AG08395 (cell line): ENCODE data around the gene FGF9.

Experiments
- DNase-seq: peaks from one replicate; pipeline ENCODE4 v3.0.0; 2012; ENCODE audit warnings: mixed read lengths, low spot score

The FGF9 gene

DNA sequence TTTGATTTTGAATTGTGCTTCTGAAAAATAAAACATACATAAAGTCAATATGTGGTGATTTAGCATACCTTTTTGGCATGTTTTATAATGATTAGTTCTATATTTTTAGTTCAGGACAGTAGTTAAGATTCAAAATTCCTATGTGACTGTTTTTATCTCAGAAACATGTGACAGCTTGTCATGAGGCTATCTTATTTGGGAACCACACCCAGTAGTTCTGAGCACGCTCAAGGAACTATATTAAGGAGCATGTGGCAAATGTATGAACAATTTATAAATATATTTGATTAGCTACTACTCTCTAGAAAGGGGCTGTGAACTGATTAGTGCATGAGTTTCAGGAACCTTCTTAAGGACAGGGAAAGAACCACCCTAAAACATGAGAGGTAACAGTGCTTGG, 38.8 kb downstream of the FGF9 start:
- DNase-seq: no peak

DNA sequence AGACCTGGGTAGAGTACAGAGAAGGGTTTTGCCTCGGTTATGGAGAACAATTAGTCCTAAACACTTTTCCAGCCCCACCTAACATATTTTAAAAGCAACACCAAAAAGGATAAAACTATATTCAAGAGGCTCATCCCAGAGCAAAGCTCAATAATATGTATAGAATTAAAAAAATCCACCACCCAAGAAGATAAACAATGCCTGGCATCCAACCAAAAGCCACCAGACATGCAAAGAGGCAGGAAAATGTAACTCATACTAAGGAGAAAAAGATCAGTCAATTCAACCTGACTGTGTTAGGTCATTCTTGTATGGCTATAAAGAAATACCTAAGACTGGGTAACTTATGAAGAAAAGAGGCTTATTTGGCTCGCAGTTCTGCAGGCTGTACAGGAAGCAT, 39.3 kb downstream of the FGF9 start:
- no peak for DNase-seq

DNA sequence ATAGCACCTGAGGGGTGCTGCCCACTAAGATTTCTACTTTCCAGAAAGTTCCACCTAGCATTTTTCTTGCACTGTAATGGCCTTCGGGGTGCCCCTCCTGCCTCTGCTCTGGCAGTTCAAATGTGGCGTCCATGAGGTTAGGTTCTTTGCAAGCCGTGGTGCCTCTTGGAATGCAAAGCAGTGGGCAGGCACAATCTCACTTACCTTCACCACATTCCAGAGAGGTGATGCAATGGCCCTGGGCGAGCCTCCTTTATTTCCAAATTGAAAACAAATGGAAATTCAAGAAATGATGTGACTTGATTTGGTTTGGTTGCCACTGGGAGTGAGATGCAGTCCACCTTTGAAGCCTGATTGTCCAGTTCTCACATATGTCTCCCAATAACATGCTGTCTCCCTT, 46.9 kb downstream of the FGF9 start:
- DNase-seq: peak; percentile 5

GRCh38 chr13:21719463-21719862, 48.6 kb downstream of the FGF9 start:
- no peak for DNase-seq

- no peak for DNase-seq
These were observed 53.1 kb downstream of the FGF9 start for GRCh38 chr13:21723807-21724505.

DNA sequence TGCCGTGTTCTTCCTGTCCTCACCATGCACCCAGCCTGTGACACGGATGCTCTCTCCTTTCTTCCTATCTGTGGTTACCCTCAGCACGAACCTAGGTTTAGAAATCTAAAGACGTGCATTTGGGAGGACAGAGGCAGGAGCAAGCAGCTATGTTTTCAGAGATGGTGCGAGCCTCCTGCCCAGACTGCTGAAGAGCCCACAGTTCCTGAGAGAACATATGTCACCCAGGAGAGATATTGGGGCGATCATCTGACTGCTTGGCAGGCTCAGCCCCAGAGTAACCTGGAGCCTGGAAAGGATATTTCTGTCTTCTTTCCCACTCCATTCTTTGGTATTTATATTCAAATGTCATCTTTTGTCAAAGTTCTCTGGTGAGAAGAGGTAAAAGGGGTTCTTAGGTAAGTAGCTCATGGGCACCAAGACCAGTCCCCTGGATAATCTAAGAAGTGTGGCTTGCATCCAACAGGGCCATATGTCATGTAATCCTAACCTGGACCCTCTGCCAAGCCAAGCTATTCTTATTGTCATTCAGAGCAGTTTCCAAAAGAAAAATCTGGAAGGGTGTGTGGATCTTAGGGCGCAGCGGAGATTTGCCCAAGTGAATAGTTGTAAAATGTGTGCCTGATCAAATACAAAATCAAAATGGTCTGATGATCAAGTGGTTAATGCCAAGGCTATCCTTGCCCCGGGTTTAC, 59.5 kb downstream of the FGF9 start:
- no peak for DNase-seq

DNA sequence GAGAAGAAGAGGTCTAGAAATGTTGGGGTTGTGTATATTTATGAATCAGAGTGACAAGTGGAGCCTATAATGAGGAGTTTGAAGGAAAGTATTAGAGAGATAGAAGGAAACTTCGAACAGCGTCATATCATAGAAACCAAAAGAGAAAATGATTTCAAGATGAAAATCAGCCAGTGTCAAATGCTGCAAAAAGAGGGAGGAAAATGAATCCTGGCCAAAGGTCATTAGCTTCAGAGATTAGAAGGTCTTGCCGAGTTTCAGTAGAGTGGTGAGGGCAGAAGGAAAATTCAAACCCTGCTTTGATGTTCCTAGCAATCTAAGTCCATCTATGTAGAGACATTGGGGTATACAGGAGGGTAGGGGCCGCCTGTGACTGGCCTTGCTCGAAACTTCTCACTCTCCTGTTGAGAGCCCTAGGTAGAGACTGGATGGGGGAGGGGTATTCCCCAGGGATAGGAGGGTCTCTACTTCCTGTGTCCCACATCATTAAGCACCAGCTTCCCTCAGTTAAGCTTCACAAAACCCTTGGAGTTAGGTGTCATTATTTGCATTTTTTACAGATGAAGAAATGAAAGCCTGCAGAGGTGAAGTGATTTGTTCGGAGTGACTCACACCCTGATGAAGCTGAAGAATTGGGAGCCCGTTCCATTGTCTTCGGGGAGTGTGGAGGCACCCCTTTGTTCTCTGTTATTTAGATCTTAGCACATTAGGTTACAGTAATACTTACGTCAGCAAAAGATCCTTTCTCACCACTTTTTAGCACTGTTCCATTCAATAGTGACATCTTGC, 62.8 kb downstream of the FGF9 start:
- no peak for DNase-seq

GRCh38 chr13:21734961-21735360, 64.1 kb downstream of the FGF9 start:
- DNase-seq: no peak

- DNase-seq: no peak
These were observed 65.0 kb downstream of the FGF9 start for GRCh38 chr13:21735701-21736401.

- DNase-seq: no peak
These were observed 66.1 kb downstream of the FGF9 start for GRCh38 chr13:21736926-21737325.

- DNase-seq: no peak
These were observed 67.8 kb downstream of the FGF9 start for GRCh38 chr13:21738630-21739029.

DNA sequence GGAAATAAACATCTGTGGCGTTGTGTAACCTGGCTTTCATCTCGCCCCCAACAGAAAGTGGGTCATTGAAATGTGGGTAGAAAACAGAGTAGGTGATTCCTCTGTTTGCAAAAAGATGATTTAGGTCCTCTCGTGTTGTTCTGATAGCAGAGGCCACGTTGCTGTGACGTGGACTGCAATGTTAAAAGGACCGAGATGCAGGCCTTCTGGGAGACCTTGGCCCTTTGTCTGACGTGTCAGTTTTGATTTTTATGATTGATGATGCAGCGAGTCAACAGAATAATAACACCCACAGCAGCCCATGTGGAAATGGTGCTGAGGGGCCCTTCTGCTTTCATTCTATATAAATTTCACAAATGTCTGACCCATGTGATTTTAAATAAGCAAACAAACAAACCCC, 68.9 kb downstream of the FGF9 start:
- no peak for DNase-seq

GRCh38 chr13:21741396-21741979, 70.6 kb downstream of the FGF9 start:
- no peak for DNase-seq

- no peak for DNase-seq
These were observed 71.2 kb downstream of the FGF9 start for GRCh38 chr13:21742096-21742495.

DNA sequence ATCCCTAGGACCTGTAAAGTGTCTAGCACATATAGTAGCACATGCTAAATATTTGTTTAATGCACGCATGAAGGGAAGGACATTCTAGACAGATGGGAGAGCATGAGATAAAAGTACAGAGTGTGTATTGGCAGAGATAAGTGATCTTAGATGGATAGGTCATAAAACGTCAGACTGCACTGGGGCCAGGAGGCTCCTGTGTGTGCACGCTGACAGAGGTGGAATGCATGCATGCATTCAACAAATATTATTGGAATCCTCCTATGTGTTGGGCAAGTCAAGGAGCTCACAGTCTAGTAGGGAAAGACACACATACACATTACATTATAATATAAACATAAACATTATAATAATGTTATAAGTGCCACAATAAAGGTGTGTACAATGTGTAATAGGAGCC, 73.3 kb downstream of the FGF9 start:
- no peak for DNase-seq

DNA sequence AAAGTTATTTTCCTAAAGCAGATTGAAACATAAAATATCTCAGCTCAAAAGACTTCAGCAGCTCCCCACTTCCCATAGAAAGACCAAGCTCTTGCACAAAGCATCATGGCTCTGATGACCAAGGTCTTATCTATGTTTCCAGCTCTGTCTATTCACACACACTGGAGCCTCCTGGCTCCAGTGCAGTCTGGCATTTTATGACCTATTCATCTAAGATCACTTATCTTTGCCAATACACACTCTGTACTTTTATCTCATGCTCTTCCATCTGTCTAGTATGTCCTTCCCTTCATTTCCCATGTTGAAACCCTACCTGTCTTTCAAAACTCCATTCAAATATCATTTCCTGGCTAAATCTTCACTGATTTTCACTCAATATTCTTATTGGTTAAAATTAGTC, 74.4 kb downstream of the FGF9 start:
- no peak for DNase-seq

GRCh38 chr13:21747456-21747855, 76.6 kb downstream of the FGF9 start:
- no peak for DNase-seq

GRCh38 chr13:21748166-21748565, 77.3 kb downstream of the FGF9 start:
- DNase-seq: no peak

DNA sequence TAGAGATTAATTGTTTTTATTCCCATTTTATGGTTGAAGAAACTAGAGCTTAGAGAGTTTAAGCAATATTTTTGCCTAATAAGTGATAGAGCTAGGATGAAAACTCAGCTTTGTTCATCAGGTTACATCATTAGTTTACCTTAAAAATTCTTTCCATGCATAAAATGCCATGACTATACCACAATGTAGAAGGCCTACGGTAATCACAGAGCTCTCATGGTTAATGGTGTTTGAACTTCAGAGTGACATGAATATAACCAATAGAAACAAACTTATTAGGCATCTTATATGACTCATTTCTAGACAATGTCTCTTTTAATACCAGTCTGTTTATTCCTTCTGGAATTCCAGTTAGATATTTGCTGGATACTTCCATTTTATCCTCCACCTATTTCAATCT, 78.5 kb downstream of the FGF9 start:
- DNase-seq: no peak

GRCh38 chr13:21752501-21752900, 81.6 kb downstream of the FGF9 start:
- DNase-seq: no peak

DNA sequence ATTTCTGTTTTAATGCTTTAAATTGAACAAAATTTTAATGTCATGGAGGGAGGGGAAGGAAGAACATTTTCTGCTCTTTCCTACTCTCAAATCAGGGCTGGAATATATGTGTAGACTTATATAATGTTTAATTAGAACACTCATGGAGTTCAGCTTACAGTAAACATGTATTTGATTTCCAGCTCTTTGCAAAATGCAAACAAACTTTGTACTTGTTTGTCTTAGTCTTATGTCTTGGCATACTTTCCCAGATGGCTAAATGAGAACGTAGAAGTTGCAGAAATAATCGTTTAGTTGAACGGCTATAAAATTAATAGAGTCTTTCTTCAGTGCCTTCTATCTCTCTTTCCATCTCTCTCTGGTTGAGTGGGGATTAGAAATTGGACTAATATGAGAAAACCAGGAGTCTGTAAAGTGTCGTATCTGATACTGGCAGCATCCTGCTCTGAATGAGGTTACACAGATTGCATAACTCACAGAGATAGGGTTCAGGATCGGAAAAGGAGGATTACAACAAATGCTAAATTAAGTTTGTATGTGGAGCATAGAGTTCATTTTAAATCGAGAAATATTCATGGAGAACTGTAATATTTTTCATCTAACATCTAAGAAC, 82.3 kb downstream of the FGF9 start:
- no peak for DNase-seq
